Neutrophil (primary cell): Measurements from ENCODE around the gene OAS2.
"Not testable (repeated sequence)": the region's sequence is repeated elsewhere in the genome, so short reads cannot be mapped to it uniquely, and the experiment has no call there.

ENCODE experiments used
- H3K27ac ChIP-seq: fragments of 200-600 bp; sonication (generic); 2 replicates; pipeline ENCODE4 v1.5.1; 2016; ENCODE audit warnings: mild to moderate bottlenecking, moderate library complexity
- H3K27me3 ChIP-seq: fragments of 200-600 bp; sonication (generic); 2 replicates; pipeline ENCODE4 v1.6.0; 2016; ENCODE audit warnings: mild to moderate bottlenecking
- H3K36me3 ChIP-seq: fragments of 200-600 bp; sonication (generic); 2 replicates; pipeline ENCODE4 v1.5.1; 2017
- H3K4me1 ChIP-seq, 2 experiments: fragments of 200-600 bp in 1 of 2; sonication (generic) in 1 of 2; 1 replicate in 1 of 2; 2 replicates in 1 of 2; pipeline versions ENCODE4 v1.5.1 to v1.6.1; 2013 to 2016; ENCODE audit warnings: low read depth in 1 of 2, low read length in 1 of 2, mild to moderate bottlenecking in 1 of 2, moderate library complexity in 1 of 2; ENCODE audit not compliant: control insufficient read depth in 1 of 2, insufficient read depth in 1 of 2
- H3K4me3 ChIP-seq, 2 experiments: fragments of 200-600 bp in 1 of 2; sonication (generic) in 1 of 2; 1 replicate in 1 of 2; 2 replicates in 1 of 2; pipeline ENCODE4 v1.5.1; 2013 to 2016; ENCODE audit warnings: low read depth in 1 of 2, low read length in 1 of 2, mild to moderate bottlenecking in 1 of 2, moderate library complexity in 1 of 2
- H3K9me3 ChIP-seq: fragments of 200-600 bp; sonication (generic); 2 replicates; pipeline ENCODE4 v1.5.1; 2016
- TF ChIP-seq, protein P1 (sequence below): fragments of 200-600 bp; sonication (generic); IDR thresholded peaks from 2 replicates; pipeline ENCODE4 v1.5.1; 2016; ENCODE audit warnings: antibody characterized with exemption

The OAS2 gene

DNA sequence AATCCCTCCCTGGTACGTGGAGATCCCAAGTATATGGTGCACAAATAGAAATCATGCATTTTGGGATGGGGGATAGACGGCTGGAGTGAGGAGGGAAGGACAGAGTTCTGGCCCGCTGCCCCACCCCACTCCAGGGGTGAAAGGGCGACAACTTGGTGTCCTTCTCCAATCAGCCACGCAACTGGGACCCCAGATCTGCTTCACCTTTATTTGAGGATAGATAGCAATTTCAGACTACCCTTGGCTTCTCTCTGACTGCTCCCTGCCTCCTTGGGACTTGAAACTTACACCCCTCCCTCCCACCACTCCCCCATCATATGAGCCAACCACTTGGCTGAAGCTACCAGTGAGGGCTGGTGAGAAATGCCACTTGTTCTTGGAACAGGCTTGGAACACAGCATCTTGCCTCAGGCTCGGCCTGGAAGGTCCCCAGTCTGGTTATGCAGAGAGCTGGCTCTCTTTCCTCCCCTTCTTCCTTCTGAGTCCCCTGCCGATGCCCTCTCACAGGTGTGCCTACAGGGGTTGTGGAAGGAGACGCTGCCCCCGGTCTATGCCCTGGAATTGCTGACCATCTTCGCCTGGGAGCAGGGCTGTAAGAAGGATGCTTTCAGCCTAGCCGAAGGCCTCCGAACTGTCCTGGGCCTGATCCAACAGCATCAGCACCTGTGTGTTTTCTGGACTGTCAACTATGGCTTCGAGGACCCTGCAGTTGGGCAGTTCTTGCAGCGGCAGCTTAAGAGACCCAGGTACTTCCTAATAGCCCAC, 31.9 kb upstream of the OAS2 start:
- TF ChIP-seq, protein P1, sequence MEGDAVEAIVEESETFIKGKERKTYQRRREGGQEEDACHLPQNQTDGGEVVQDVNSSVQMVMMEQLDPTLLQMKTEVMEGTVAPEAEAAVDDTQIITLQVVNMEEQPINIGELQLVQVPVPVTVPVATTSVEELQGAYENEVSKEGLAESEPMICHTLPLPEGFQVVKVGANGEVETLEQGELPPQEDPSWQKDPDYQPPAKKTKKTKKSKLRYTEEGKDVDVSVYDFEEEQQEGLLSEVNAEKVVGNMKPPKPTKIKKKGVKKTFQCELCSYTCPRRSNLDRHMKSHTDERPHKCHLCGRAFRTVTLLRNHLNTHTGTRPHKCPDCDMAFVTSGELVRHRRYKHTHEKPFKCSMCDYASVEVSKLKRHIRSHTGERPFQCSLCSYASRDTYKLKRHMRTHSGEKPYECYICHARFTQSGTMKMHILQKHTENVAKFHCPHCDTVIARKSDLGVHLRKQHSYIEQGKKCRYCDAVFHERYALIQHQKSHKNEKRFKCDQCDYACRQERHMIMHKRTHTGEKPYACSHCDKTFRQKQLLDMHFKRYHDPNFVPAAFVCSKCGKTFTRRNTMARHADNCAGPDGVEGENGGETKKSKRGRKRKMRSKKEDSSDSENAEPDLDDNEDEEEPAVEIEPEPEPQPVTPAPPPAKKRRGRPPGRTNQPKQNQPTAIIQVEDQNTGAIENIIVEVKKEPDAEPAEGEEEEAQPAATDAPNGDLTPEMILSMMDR: no peak
- Histone ChIP-seq H3K4me1 (no peaks in the 10 kb centered on the region), H3K9me3 (no peaks in the 10 kb centered on the region), H3K27ac (no peak overlapping the region), H3K36me3 (peaks cover 47% of the 10 kb centered on the region), H3K4me3 (no peak overlapping the region), H3K27me3 (no peaks in the 10 kb centered on the region)

DNA sequence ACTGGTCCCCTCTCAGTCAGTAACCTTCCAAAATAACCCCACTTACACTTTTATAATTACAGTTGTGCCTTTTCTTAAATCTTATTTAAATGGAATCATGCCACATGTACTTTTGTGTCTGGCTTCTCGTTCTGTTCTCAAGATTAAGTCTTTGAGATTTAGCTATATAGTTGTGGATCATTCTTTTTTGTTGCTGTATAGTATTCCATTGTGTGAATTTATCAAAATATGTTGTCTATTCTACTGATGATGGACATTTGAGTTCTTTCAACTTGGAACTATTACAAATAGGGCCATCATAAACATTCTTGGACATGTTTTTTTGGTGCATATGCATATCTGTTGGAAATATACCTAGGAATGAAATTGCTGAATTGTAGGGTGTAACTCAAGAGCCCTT, 31.0 kb upstream of the OAS2 start:
- no peak overlapping the region for H3K4me3 ChIP-seq
- TF ChIP-seq, protein P1: no peak
- no peak overlapping the region for H3K27ac ChIP-seq
- H3K36me3 ChIP-seq: peaks cover 40% of the 10 kb centered on the region
- no peaks in the 10 kb centered on the region for H3K4me1 ChIP-seq
- no peaks in the 10 kb centered on the region for H3K9me3 ChIP-seq
- H3K27me3 ChIP-seq: no peaks in the 10 kb centered on the region

DNA sequence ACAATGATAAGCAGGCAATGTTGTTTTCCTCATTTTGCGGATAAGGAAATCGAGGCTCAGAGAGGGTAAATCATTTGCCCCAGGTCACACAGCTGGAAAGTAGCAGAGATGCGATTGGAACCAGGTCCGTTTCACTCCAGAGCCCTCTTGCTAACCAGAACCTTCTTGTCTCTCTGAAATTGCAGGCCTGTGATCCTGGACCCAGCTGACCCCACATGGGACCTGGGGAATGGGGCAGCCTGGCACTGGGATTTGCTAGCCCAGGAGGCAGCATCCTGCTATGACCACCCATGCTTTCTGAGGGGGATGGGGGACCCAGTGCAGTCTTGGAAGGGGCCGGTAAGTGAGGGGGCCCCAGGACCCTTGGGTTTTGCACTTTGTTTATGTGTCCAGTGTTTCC, 30.6 kb upstream of the OAS2 start:
- H3K36me3 ChIP-seq: peaks cover 40% of the 10 kb centered on the region
- no peak overlapping the region for H3K4me3 ChIP-seq
- TF ChIP-seq, protein P1: no peak
- no peaks in the 10 kb centered on the region for H3K9me3 ChIP-seq
- no peak overlapping the region for H3K27ac ChIP-seq
- no peaks in the 10 kb centered on the region for H3K27me3 ChIP-seq
- H3K4me1 ChIP-seq: no peaks in the 10 kb centered on the region

DNA sequence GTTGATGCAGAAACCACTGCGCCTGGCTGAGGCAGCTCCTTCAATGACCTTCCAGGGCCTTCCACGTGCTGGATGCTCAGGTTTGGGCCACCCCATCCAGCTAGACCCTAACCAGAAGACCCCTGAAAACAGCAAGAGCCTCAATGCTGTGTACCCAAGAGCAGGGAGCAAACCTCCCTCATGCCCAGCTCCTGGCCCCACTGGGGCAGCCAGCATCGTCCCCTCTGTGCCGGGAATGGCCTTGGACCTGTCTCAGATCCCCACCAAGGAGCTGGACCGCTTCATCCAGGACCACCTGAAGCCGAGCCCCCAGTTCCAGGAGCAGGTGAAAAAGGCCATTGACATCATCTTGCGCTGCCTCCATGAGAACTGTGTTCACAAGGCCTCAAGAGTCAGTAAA, 29.5 kb upstream of the OAS2 start:
- Histone ChIP-seq H3K4me3 (no peak overlapping the region), H3K9me3 (no peaks in the 10 kb centered on the region), H3K27me3 (no peaks in the 10 kb centered on the region), H3K36me3 (peaks cover 40% of the 10 kb centered on the region), H3K27ac (no peak overlapping the region), H3K4me1 (no peaks in the 10 kb centered on the region)
- TF ChIP-seq, protein P1: no peak

DNA sequence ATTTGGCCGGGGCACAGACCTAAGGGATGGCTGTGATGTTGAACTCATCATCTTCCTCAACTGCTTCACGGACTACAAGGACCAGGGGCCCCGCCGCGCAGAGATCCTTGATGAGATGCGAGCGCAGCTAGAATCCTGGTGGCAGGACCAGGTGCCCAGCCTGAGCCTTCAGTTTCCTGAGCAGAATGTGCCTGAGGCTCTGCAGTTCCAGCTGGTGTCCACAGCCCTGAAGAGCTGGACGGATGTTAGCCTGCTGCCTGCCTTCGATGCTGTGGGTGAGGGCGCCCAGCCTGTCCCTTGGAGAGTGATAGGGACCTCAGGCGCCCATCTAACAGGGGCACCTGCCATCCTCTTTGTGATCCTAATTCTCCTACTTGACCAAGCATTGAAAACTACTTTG, 27.6 kb upstream of the OAS2 start:
- no peaks in the 10 kb centered on the region for H3K9me3 ChIP-seq
- no peaks in the 10 kb centered on the region for H3K27me3 ChIP-seq
- H3K4me1 ChIP-seq: no peaks in the 10 kb centered on the region
- H3K36me3 ChIP-seq: peaks cover 37% of the 10 kb centered on the region
- TF ChIP-seq, protein P1: no peak
- H3K27ac ChIP-seq: no peak overlapping the region
- no peak overlapping the region for H3K4me3 ChIP-seq

DNA sequence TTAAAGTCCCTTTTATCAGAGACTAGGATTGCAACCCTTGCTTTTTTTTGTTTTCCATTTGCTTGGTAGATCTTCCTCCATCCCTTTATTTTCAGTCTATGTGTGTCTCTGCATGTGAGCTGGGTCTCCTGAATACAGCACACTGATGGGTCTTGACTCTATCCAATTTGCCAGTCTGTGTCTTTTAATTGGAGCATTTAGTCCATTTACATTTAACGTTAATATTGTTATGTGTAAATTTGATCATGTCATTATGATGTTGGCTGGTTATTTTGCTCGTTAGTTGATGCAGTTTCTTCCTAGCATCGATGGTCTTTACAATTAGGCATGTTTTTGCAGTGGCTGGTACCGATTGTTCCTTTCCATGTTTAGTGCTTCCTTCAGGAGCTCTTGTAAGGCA, 21.2 kb upstream of the OAS2 start:
- H3K36me3 ChIP-seq: peaks cover 10% of the 10 kb centered on the region
- H3K4me1 ChIP-seq, H3K27me3 ChIP-seq, H3K27ac ChIP-seq, H3K9me3 ChIP-seq, H3K4me3 ChIP-seq: not testable (repeated sequence)
